HFF-Myc (cell line): ENCODE results near the gene NFE2L1.

Experiments
- DNase-seq: peaks from one replicate; pipeline ENCODE4 v3.0.0-alpha.2; 2011; ENCODE audit warnings: low read depth; ENCODE audit errors: extremely low read depth
- H3K4me3 ChIP-seq: replicated peaks from 2 replicates; pipeline ENCODE4 v1.5.1; 2011; ENCODE audit warnings: low read depth, mild to moderate bottlenecking, control low read depth, low read length
- CTCF ChIP-seq: IDR thresholded peaks from 2 replicates; pipeline ENCODE4 v1.5.1; 2012; ENCODE audit warnings: mild to moderate bottlenecking, low read depth, low read length, control low read depth; ENCODE audit errors: missing control alignments

The NFE2L1 gene

DNA sequence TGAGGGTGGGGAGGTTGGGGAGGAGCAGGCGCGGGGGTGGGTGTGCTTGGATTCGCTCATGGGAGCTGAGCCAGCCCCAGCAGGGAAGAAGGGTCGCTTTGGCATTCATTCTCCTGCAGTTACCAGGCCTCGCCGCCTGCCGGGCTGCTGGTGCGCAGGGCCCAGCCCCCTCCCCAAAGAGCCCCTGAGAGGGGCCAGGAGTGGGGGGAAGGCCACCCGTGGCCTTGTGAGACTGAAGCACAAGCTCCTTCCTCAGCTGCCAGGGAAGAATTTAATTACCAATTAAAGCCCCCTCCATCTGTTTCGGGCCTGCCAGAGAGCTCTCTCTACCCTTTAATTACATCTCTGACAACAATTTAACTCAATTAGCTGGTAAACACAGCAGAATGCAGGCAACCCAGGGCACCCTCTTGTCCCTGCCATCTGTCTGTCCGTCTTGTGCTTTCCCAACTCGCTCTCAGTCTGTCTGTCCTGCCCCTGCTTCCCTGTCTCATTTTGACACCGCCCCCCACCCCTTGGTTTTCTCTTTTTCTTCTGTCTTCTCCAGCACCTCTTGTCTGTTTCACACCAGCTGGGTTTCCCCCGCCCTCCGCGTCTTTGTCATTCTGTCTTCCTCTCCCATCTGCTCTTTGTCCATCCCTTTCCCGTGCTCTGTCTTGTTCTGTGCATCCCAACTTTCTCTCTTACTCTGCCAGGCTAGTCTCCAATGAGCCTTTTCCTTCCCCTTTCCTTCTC, 44.6 kb upstream of the NFE2L1 start:
- H3K4me3 ChIP-seq, result no peak overlapping the region
- no peak for DNase-seq
- TF ChIP-seq CTCF, result no peak

- no peak overlapping the region for H3K4me3 ChIP-seq
- TF ChIP-seq CTCF, result no peak
- DNase-seq, result no peak
These were observed 43.2 kb upstream of the NFE2L1 start for GRCh38 chr17:48004983-48005382.

- no peak for TF ChIP-seq CTCF
- no peak overlapping the region for H3K4me3 ChIP-seq
- DNase-seq, result no peak
These were observed 41.0 kb upstream of the NFE2L1 start for GRCh38 chr17:48006936-48007709.

- no peak for TF ChIP-seq CTCF
- no peak for DNase-seq
- no peak overlapping the region for H3K4me3 ChIP-seq
These were observed 38.0 kb upstream of the NFE2L1 start for GRCh38 chr17:48010193-48010592.

DNA sequence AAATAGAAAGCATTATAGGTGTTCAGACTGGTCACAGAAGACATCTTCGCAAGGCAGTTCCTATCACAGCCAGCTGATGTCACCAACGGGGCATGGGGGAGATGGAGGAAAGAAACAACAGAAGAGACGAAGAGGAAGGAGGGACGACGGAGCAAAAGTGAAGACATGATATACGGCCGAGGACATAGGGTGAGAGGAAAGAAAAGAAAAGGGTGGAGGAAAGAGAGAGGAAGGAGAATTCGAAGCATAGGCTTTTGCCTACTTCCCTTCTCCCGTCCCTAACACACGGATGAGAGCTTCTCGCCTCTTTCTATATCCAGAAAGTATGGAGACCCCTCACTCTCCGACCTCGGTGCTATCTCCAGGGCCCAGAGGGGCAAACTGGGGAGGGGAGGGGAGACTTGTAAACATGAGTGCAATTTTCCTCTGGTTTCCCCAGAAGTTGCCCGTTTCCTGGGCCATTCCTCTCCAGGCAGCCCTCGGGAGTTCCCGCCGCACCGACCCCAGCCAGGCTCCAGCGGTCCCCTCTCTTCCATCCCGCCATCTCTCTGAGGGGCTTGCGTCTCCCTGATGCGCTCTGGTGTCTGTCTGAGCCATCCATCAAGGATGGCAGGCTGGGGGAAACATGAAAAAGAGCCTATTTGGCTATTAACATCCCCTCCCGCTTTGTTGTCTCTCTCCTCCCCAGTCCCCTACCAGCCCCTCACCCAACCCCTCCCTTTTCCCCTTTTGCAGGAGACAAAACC, 36.6 kb upstream of the NFE2L1 start:
- peak overlapping the region; percentile 28 for H3K4me3 ChIP-seq
- peak; percentile 52 for TF ChIP-seq CTCF
- no peak for DNase-seq

GRCh38 chr17:48012151-48012520, 36.0 kb upstream of the NFE2L1 start:
- peak overlapping the region; percentile 28 for H3K4me3 ChIP-seq
- TF ChIP-seq CTCF, result no peak
- DNase-seq, result peak; percentile 24
